H1 (cell line): ENCODE measurements around the gene LRRK1. TPM values are rescaled to one million over a fixed set of nuclear protein-coding genes. Genes with fewer than 3 reads are reported as not detected.

Experiments
- BACH1 ChIP-seq: IDR thresholded peaks from 2 replicates; pipeline ENCODE4 v1.6.1; 2012; ENCODE audit warnings: low read length, improper control_type of control experiment
- EGR1 ChIP-seq: IDR thresholded peaks from 2 replicates; pipeline ENCODE4 v1.6.1; 2011; ENCODE audit warnings: low read depth, low read length, borderline replicate concordance
- EP300 ChIP-seq, 2 experiments: IDR thresholded peaks; 1 replicate in 1 of 2; 2 replicates in 1 of 2; pipeline ENCODE4 v1.6.1; 2011 to 2012; ENCODE audit warnings: low read depth in 2 of 2, low read length in 2 of 2, mild to moderate bottlenecking in 2 of 2, borderline replicate concordance in 1 of 2, inconsistent platforms in 1 of 2, moderate library complexity in 1 of 2
- KDM1A ChIP-seq: fragments of 200-600, 300-600 bp; sonication (generic); IDR thresholded peaks from 2 replicates; pipeline ENCODE4 v1.7.1; 2016; ENCODE audit warnings: mild to moderate bottlenecking, low read length, borderline replicate concordance
- MAX ChIP-seq: IDR thresholded peaks from 2 replicates; pipeline ENCODE4 v1.6.1; 2012; ENCODE audit warnings: inconsistent platforms
- POU5F1 ChIP-seq: IDR thresholded peaks from 2 replicates; pipeline ENCODE4 v1.6.1; 2011; ENCODE audit warnings: low read depth, mild to moderate bottlenecking, low read length, moderate library complexity
- SIN3A ChIP-seq, 2 experiments: IDR thresholded peaks in 1 of 2; conservative IDR thresholded peaks in 1 of 2; 2 replicates each; pipeline ENCODE4 v1.6.1; 2011 to 2012; ENCODE audit warnings: low read length in 2 of 2, improper control_type of control experiment in 1 of 2, low read depth in 1 of 2, mild to moderate bottlenecking in 1 of 2
- SP4 ChIP-seq: IDR thresholded peaks from 2 replicates; pipeline ENCODE4 v1.6.1; 2012; ENCODE audit warnings: low read length, inconsistent platforms
- polyA plus RNA-seq, 7 experiments: library from polyadenylated mRNA; depleted of rRNA in 3 of 7; stranded (reverse) in 5 of 7; unstranded in 2 of 7; fragments of >200 nt in 5 of 7; fragments of 200-250 nt in 2 of 7; gene quantifications; 1 replicate in 5 of 7; 2 replicates in 1 of 7; 4 replicates in 1 of 7; pipeline versions ENCODE4 v1.2.1 to v1.2.3, GENCODE V29; 2011 to 2013; ENCODE audit warnings: missing spikeins in 2 of 7, mixed read lengths in 2 of 7
- total RNA-seq: library from RNA; stranded (reverse); fragmentation: NEBNext Ultra II Directional; extraction: Animal tissue kit (Norgen Biotek cat#: 25700); gene quantifications from 2 replicates; pipeline ENCODE4 v1.2.1, GENCODE V29; 2021

The LRRK1 gene
- total and polyA plus RNA-seq, 2 of the 8 experiments (the other 6 are each of a cell fraction or from before 2014, with no cell fraction given): 1.2 to 3.6 TPM

DNA sequence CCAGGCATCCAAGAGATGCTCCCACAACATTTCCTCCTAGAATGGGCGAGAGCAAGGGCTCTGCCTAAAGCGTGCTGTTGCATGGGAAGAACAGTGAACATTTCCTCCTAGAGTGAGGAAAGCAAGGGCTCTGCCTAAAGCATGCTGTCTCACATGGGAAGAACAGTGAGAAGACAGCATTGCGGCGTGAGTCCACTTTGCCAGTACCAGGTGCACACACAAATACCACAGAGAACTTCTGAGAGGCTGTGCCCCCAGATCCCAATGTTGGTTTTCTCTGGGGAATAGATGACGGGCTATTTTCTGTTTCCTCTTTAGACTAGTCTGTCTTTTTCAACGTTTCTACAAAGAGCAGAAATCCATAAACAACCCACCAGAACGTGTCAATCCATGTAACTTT is 142.9 kb downstream of the LRRK1 start (continued):
- TF ChIP-seq MAX (no peak), KDM1A (no peak), BACH1 (no peak), EP300 (IDR thresholded peaks at IDR 0.05; ENCODE audit: borderline replicate concordance in 1 of 2, low read depth in 2 of 2, low read length in 2 of 2) (no peak), SIN3A (conservative IDR thresholded peaks at IDR 0.05 in 1 of 2, IDR thresholded peaks at IDR 0.05 in 1 of 2; ENCODE audit: low read depth in 1 of 2, low read length in 2 of 2) (no peak), EGR1 (no peak), SP4 (no peak), POU5F1 (no peak)
